DND-41 (cell line): ENCODE data around the gene BIN2.
"Not testable (repeated sequence)": the region's sequence is repeated elsewhere in the genome, so short reads cannot be mapped to it uniquely, and the experiment has no call there.

Experiments used
- ATAC-seq: fragments of 200-7000 bp; cut with Tn5 transposase; 3 replicates; pipeline ENCODE4 v1.9.1; 2021; ENCODE audit warnings: low read depth; ENCODE audit not compliant: insufficient read depth
- DNase-seq: peaks from one replicate; pipeline ENCODE4 v3.0.0-alpha.2; 2020
- H2AFZ ChIP-seq: 2 replicates; pipeline ENCODE4 v1.6.0; 2012; ENCODE audit warnings: low read depth, low read length
- H3K27ac ChIP-seq: 2 replicates; pipeline ENCODE4 v1.5.1; 2012; ENCODE audit warnings: low read length, inconsistent platforms
- H3K27me3 ChIP-seq: fragments of 200-600 bp; sonication (generic); 2 replicates; pipeline ENCODE4 v1.6.0; 2012; ENCODE audit warnings: low read length, mild to moderate bottlenecking, inconsistent platforms; ENCODE audit not compliant: insufficient read depth, poor library complexity
- H3K36me3 ChIP-seq: 2 replicates; pipeline ENCODE4 v1.5.1; 2012; ENCODE audit warnings: low read length, inconsistent platforms; ENCODE audit not compliant: insufficient read depth
- H3K4me1 ChIP-seq: 2 replicates; pipeline ENCODE4 v1.5.1; 2012; ENCODE audit warnings: mild to moderate bottlenecking, low read length; ENCODE audit not compliant: insufficient read depth
- H3K4me2 ChIP-seq: 2 replicates; pipeline ENCODE4 v1.6.0; 2012; ENCODE audit warnings: mild to moderate bottlenecking, moderate library complexity, low read length, inconsistent platforms; ENCODE audit not compliant: insufficient read depth
- H3K4me3 ChIP-seq, 2 experiments: fragments of 200-600 bp in 1 of 2; shearing (Covaris generic) in 1 of 2; 2 replicates each; pipeline ENCODE4 v1.5.1; 2012 to 2016; ENCODE audit warnings: inconsistent platforms in 2 of 2, low read length in 2 of 2, mild to moderate bottlenecking in 2 of 2, low read depth in 1 of 2, moderate library complexity in 1 of 2
- H3K79me2 ChIP-seq: 2 replicates; pipeline ENCODE4 v1.6.0; 2012; ENCODE audit warnings: low read length, inconsistent platforms; ENCODE audit not compliant: insufficient read depth
- H3K9ac ChIP-seq: 2 replicates; pipeline ENCODE4 v1.6.0; 2012; ENCODE audit warnings: low read depth, mild to moderate bottlenecking, inconsistent platforms, low read length, moderate library complexity
- H3K9me3 ChIP-seq: 2 replicates; pipeline ENCODE4 v1.5.1; 2012; ENCODE audit warnings: low read length, moderate library complexity, mild to moderate bottlenecking, inconsistent platforms; ENCODE audit not compliant: insufficient read depth, severe bottlenecking
- H4K20me1 ChIP-seq: 2 replicates; pipeline ENCODE4 v1.6.0; 2012; ENCODE audit warnings: low read length; ENCODE audit not compliant: insufficient read depth
- EZH2 ChIP-seq: IDR thresholded peaks from 3 replicates; pipeline ENCODE4 v1.6.1; 2012; ENCODE audit warnings: borderline replicate concordance, low read depth, mild to moderate bottlenecking, moderate library complexity, low read length, inconsistent platforms; ENCODE audit not compliant: severe bottlenecking
- TF ChIP-seq, protein P1 (sequence below): IDR thresholded peaks from 2 replicates; pipeline ENCODE4 v1.5.1; 2012; ENCODE audit warnings: borderline replicate concordance, low read length, moderate library complexity, mild to moderate bottlenecking; ENCODE audit not compliant: poor library complexity, severe bottlenecking; ENCODE audit errors: extremely low read depth

The BIN2 gene

DNA sequence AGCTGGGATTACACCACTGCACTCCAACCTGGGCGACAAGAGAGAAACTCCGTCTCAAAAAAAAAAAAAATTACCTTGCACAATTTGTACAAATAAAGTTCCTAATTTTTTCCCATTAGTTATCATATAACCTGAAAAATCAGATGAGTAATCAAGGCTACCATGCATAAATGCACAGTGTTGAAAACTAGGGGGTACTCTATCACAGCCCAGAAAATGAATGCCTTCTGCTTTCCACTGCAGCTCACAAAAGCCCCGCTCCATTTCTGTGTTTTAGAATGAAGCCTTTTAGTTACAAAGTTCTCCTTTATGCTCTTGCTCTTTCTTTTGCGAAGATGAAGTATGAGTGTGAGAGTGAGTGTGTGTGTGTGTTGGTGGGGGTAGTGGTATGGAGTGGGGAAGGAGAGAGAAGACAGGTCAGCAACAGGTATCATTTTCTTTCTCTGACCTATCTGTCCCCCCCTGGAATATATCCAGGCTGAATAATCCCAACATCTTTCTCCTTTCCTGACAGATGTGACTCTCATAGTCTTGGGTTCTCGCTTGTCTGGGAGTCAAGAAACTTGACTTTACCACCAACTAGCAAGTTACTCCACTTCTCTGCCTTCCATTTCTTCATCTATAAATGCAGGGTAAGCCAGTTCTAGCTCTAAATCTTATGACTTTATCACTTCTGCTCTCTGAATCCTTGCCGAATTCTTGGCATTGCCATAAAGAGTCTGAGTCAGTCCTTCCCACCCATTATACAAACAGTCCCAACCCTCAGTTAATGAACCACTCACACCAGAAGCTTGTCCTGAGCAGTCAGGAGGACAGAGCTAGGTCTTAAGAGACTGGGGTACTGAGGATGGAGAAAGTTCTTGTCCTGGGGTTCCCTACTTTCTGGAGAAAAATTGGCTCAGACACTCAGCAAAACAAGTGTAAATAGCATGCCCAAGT is 16.1 kb downstream of the BIN2 start:
- Histone ChIP-seq H3K36me3 (no peaks in the 10 kb centered on the region), H3K4me1 (no peaks in the 10 kb centered on the region), H2AFZ (no peak overlapping the region), H4K20me1 (no peaks in the 10 kb centered on the region), H3K9me3 (no peaks in the 10 kb centered on the region), H3K27me3 (no peaks in the 10 kb centered on the region), H3K9ac (no peak overlapping the region), H3K4me2 (no peak overlapping the region), H3K27ac (no peak overlapping the region), H3K4me3 (no peak overlapping the region), H3K79me2 (no peaks in the 10 kb centered on the region)
- DNase-seq (no peak), ATAC-seq (no peak)
- TF ChIP-seq, protein P1, sequence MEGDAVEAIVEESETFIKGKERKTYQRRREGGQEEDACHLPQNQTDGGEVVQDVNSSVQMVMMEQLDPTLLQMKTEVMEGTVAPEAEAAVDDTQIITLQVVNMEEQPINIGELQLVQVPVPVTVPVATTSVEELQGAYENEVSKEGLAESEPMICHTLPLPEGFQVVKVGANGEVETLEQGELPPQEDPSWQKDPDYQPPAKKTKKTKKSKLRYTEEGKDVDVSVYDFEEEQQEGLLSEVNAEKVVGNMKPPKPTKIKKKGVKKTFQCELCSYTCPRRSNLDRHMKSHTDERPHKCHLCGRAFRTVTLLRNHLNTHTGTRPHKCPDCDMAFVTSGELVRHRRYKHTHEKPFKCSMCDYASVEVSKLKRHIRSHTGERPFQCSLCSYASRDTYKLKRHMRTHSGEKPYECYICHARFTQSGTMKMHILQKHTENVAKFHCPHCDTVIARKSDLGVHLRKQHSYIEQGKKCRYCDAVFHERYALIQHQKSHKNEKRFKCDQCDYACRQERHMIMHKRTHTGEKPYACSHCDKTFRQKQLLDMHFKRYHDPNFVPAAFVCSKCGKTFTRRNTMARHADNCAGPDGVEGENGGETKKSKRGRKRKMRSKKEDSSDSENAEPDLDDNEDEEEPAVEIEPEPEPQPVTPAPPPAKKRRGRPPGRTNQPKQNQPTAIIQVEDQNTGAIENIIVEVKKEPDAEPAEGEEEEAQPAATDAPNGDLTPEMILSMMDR, result no peak
- TF ChIP-seq EZH2, result no peak

DNA sequence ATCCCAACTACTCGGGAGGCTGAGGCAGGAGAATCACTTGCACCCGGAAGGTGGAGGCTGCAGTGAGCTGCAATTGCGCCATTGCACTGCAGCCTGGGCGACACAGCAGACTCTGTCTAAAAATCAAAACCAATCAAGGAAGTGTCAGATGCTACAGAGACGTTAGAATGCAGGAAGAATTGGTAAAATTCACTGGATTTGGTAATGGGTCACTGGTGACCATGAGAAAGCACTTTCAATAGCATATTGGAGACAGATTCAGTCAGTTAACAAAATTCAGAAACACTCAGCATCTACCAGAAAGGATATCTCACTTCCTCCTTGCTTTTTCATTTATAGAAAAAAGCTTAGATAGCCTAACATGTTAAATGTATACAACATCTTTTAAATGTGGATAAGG is 17.5 kb downstream of the BIN2 start:
- no peak overlapping the region for H3K27ac ChIP-seq
- H3K9ac ChIP-seq, result no peak overlapping the region
- no peak for ATAC-seq
- H3K36me3 ChIP-seq, result no peaks in the 10 kb centered on the region
- H3K4me1 ChIP-seq, result no peaks in the 10 kb centered on the region
- no peaks in the 10 kb centered on the region for H4K20me1 ChIP-seq
- DNase-seq, result no peak
- no peaks in the 10 kb centered on the region for H3K79me2 ChIP-seq
- TF ChIP-seq, protein P1, result no peak
- no peak for TF ChIP-seq EZH2
- H3K27me3 ChIP-seq, result no peaks in the 10 kb centered on the region
- no peak overlapping the region for H3K4me2 ChIP-seq
- no peak overlapping the region for H3K4me3 ChIP-seq
- H2AFZ ChIP-seq, result no peak overlapping the region
- no peaks in the 10 kb centered on the region for H3K9me3 ChIP-seq

DNA sequence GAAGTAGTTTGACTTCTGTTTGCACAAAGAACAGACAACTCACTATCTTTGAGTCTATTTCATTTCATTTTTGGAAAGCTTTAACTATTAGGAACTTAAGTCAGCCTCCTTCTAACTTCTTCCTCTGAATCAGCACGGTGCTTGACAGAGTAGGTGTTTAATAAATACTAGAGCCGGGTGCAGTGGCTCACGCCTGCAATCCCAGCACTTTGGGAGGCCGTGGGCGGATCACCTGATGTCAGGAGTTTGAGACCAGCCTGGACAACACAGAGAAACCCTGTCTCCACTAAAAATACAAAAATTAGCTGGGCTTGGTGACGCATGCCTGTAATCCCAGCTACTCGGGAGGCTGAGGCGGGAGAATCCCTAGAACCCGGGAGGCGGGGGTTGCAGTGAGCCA is 23.2 kb downstream of the BIN2 start:
- not testable (repeated sequence) for H3K79me2 ChIP-seq, H4K20me1 ChIP-seq, H3K4me1 ChIP-seq, H3K9me3 ChIP-seq, H3K27ac ChIP-seq, H3K27me3 ChIP-seq, H3K36me3 ChIP-seq, H3K4me3 ChIP-seq, DNase-seq, H2AFZ ChIP-seq, H3K4me2 ChIP-seq, H3K9ac ChIP-seq, ATAC-seq

DNA sequence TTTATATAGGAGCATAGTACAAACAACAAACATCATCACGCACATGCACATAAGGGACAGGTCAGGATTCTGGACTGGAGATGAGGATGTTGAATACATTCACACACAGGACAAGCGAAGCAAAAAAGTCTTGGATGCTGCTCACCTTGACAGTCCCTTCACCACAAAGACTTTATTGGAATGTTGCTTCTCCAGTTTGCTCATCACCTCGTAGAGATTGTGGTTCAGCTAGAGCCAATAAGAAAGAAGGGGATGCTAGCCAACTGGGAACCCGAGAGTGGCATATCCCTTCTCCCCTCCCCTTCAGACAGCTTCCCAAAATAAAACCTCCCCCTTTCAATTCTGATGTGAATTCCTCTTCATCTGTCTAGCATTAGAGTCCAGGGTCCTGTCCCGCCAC is 28.3 kb downstream of the BIN2 start:
- no peaks in the 10 kb centered on the region for H4K20me1 ChIP-seq
- H3K79me2 ChIP-seq, result no peaks in the 10 kb centered on the region
- no peaks in the 10 kb centered on the region for H3K36me3 ChIP-seq
- no peak overlapping the region for H2AFZ ChIP-seq
- H3K9me3 ChIP-seq, result no peaks in the 10 kb centered on the region
- no peak overlapping the region for H3K4me3 ChIP-seq
- ATAC-seq (no peak), DNase-seq (no peak)
- no peak overlapping the region for H3K27ac ChIP-seq
- H3K4me1 ChIP-seq, result no peaks in the 10 kb centered on the region
- TF ChIP-seq EZH2, result no peak
- TF ChIP-seq, protein P1, result no peak
- H3K9ac ChIP-seq, result no peak overlapping the region
- no peaks in the 10 kb centered on the region for H3K27me3 ChIP-seq
- no peak overlapping the region for H3K4me2 ChIP-seq

DNA sequence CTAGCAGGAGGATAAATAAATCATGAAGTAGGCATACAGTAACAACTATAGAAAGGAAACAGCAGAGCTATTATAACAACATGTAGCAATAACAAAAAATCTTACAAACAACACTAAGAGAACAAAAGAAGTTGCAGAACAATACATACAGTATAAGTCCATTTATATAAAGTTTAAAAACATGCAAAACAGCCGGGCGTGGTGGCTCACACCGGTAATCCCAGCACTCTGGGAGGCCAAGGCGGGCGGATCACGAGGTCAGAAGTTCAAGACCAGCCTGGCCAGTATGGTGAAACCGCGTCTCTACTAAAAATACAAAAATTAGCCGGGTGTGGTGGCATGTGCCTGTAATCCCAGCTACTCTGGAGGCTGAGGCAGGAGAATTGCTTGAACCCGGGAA is 29.9 kb downstream of the BIN2 start:
- H3K9me3 ChIP-seq, H3K36me3 ChIP-seq: not testable (repeated sequence)

More for the DNA sequence above, 29.9 kb downstream of the BIN2 start:
- H3K9ac ChIP-seq, H2AFZ ChIP-seq, H3K27me3 ChIP-seq, H3K4me3 ChIP-seq, DNase-seq, H3K79me2 ChIP-seq, H3K4me2 ChIP-seq, H3K27ac ChIP-seq, H3K4me1 ChIP-seq, H4K20me1 ChIP-seq, ATAC-seq: not testable (repeated sequence)
